Measurements from ENCODE around the gene CCDC188.

The CCDC188 gene

GRCh38 chr22:20147237-20147988 is 3.4 kb downstream of the CCDC188 start:
- DNase-seq = no peak

- DNase-seq = no peak
These were observed 4.1 kb downstream of the CCDC188 start for GRCh38 chr22:20146777-20147176.

- DNase-seq = no peak
These were observed 5.0 kb downstream of the CCDC188 start for GRCh38 chr22:20145832-20146223.

- DNase-seq = no peak
These were observed 5.5 kb downstream of the CCDC188 start for GRCh38 chr22:20145206-20145831.

GRCh38 chr22:20143883-20144665 is 6.8 kb downstream of the CCDC188 start:
- no peak for DNase-seq

- no peak for DNase-seq
These were observed 7.9 kb downstream of the CCDC188 start for GRCh38 chr22:20142711-20143621.

- DNase-seq = no peak
These were observed 9.4 kb downstream of the CCDC188 start for GRCh38 chr22:20141186-20142077.

GRCh38 chr22:20140521-20140964 is 10.3 kb downstream of the CCDC188 start:
- no peak for DNase-seq

GRCh38 chr22:20140107-20140445 is 10.8 kb downstream of the CCDC188 start:
- no peak for DNase-seq

- no peak for DNase-seq
These were observed 11.3 kb downstream of the CCDC188 start for GRCh38 chr22:20139391-20140106.

- DNase-seq = no peak
These were observed 12.0 kb downstream of the CCDC188 start for GRCh38 chr22:20138868-20139267.

- DNase-seq = no peak
These were observed 12.5 kb downstream of the CCDC188 start for GRCh38 chr22:20138417-20138738.

- DNase-seq = no peak
These were observed 13.0 kb downstream of the CCDC188 start for GRCh38 chr22:20137671-20138416.

GRCh38 chr22:20137113-20137512 is 13.7 kb downstream of the CCDC188 start:
- no peak for DNase-seq

GRCh38 chr22:20136603-20136873 is 14.3 kb downstream of the CCDC188 start:
- DNase-seq = no peak

- no peak for DNase-seq
These were observed 14.9 kb downstream of the CCDC188 start for GRCh38 chr22:20135806-20136602.

- no peak for DNase-seq
These were observed 15.6 kb downstream of the CCDC188 start for GRCh38 chr22:20135265-20135664.

GRCh38 chr22:20133930-20134549 is 16.8 kb downstream of the CCDC188 start:
- no peak for DNase-seq

- DNase-seq = no peak
These were observed 18.1 kb downstream of the CCDC188 start for GRCh38 chr22:20132686-20133246.

Data from NCI-H2171 treated with DMSO at 0.1 percent for 48 hours (cell line).